ENCODE measurements around the gene STAT5A.
"Not testable (repeated sequence)": the region's sequence is repeated elsewhere in the genome, so short reads cannot be mapped to it uniquely, and the experiment has no call there.

The STAT5A gene

GRCh38 chr17:42294469-42295398 is 6.4 kb downstream of the STAT5A start:
- DNase-seq (ENCODE audit: insufficient read length, low spot score): no peak

GRCh38 chr17:42296012-42296411 is 7.7 kb downstream of the STAT5A start:
- no peak for TF ChIP-seq CTCF (IDR thresholded peaks at IDR 0.05; ENCODE audit: insufficient read depth, missing control alignments)
- DNase-seq (ENCODE audit: insufficient read length, low spot score): no peak
- no peak for FAIRE-seq

More at GRCh38 chr17:42294469-42295398, 6.4 kb downstream of the STAT5A start:
- no peak for FAIRE-seq
- TF ChIP-seq CTCF (IDR thresholded peaks at IDR 0.05; ENCODE audit: insufficient read depth, missing control alignments): no peak

GRCh38 chr17:42297775-42298174 is 9.5 kb downstream of the STAT5A start:
- FAIRE-seq; DNase-seq (ENCODE audit: insufficient read length, low spot score): not testable (repeated sequence)

GRCh38 chr17:42299361-42299760 is 11.1 kb downstream of the STAT5A start:
- FAIRE-seq; DNase-seq (ENCODE audit: insufficient read length, low spot score): not testable (repeated sequence)

- DNase-seq (ENCODE audit: insufficient read length, low spot score); FAIRE-seq: not testable (repeated sequence)
Measured at GRCh38 chr17:42299913-42300312, 11.6 kb downstream of the STAT5A start.

GRCh38 chr17:42301022-42301421 is 12.7 kb downstream of the STAT5A start:
- DNase-seq (ENCODE audit: insufficient read length, low spot score) (no peak), FAIRE-seq (no peak)
- TF ChIP-seq CTCF (IDR thresholded peaks at IDR 0.05; ENCODE audit: insufficient read depth, missing control alignments): no peak

GRCh38 chr17:42303694-42304093 is 15.4 kb downstream of the STAT5A start:
- no peak for DNase-seq (ENCODE audit: insufficient read length, low spot score)
- FAIRE-seq: no peak
- TF ChIP-seq CTCF (IDR thresholded peaks at IDR 0.05; ENCODE audit: insufficient read depth, missing control alignments): no peak

GRCh38 chr17:42304187-42305030 is 16.1 kb downstream of the STAT5A start:
- DNase-seq (ENCODE audit: insufficient read length, low spot score) (no peak), FAIRE-seq (no peak)
- TF ChIP-seq CTCF (IDR thresholded peaks at IDR 0.05; ENCODE audit: insufficient read depth, missing control alignments): no peak

GRCh38 chr17:42305031-42305330 is 16.7 kb downstream of the STAT5A start:
- not testable (repeated sequence) for DNase-seq (ENCODE audit: insufficient read length, low spot score); FAIRE-seq
